ENCODE data around the gene TJP1.
"Not testable (repeated sequence)": the region's sequence is repeated elsewhere in the genome, so short reads cannot be mapped to it uniquely, and the experiment has no call there.

TJP1 gene

DNA sequence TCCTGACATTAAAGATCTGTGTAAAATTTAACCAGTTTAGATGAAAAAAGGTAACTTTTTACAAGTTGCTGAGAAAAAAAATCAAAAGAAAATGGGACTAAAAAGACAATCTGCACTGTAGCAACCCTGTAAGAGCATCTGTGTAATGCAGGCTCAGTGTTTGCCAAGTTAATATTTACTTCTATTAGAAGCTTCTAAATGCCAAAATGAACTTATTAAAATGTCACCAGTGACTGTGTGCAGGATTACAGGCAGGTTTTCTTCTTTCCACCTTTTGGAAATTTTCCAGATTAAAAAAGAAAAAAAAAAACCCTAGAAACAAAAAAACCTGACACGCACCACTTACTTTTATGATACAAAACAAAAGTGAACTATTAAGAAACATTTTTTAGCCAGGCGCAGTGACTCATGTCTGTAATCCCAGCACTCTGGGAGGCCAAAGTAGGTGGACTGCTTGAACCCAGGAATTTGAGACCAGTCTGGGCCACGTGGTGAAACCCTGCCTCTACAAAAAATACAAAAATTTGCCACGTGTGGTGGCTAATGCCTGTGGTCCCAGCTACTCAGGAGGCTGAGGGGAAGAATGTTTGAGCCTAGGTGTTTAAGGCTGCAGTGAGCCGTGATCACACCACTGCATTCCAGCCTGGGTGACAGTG, 87.2 kb downstream of the TJP1 start:
- no peak for DNase-seq (ENCODE audit: low spot score)
- TF ChIP-seq CTCF (IDR thresholded peaks at IDR 0.05; ENCODE audit: extremely low read depth, missing control alignments): no peak

GRCh38 chr15:29731865-29732264, 90.4 kb downstream of the TJP1 start:
- no peak for TF ChIP-seq CTCF (IDR thresholded peaks at IDR 0.05; ENCODE audit: extremely low read depth, missing control alignments)
- no peak for DNase-seq (ENCODE audit: low spot score)

DNA sequence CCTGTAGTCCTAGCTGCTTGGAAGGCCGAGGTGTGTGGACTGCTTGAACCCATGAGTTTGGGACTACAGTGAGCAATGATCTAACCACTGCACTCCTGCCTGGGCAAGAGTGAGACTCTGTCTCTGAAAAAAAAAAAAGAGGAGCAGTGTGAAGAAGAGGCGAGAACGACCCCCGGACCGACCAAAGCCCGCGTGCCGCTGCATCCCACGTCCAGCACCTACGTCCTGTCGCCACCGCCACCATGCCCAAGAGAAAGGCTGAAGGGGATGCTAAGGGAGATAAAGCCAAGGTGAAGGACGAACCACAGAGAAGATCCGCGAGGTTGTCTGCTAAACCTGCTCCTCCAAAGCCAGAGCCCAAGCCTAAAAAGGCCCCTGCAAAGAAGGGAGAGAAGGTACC, 91.8 kb downstream of the TJP1 start:
- DNase-seq (ENCODE audit: low spot score): not testable (repeated sequence)

DNA sequence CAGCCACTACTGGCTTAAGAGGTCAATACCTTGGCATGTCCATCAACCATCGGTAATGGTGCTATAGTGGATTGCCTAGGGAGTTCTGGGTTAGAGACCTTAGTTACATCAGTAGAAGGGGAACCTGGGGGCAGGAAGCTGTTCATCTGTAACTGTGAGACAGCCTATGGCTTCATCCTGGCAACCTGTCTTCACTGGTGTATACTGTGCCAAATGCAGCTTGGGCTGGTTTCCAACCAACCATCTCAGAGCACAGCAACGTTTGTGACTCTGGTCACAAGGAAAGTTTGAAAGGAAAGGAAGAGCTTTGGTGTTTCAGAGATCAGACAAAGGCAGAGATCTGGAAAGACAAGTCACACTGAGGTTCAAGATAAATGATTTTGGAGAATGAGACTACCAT, 93.8 kb downstream of the TJP1 start:
- DNase-seq (ENCODE audit: low spot score): no peak
- no peak for TF ChIP-seq CTCF (IDR thresholded peaks at IDR 0.05; ENCODE audit: extremely low read depth, missing control alignments)

- DNase-seq (ENCODE audit: low spot score): no peak
- no peak for TF ChIP-seq CTCF (IDR thresholded peaks at IDR 0.05; ENCODE audit: extremely low read depth, missing control alignments)
These were observed 94.4 kb downstream of the TJP1 start for GRCh38 chr15:29727871-29728270.

- TF ChIP-seq CTCF (IDR thresholded peaks at IDR 0.05; ENCODE audit: extremely low read depth, missing control alignments): no peak
- DNase-seq (ENCODE audit: low spot score): no peak
These were observed 95.7 kb downstream of the TJP1 start for GRCh38 chr15:29726553-29726952.

DNA sequence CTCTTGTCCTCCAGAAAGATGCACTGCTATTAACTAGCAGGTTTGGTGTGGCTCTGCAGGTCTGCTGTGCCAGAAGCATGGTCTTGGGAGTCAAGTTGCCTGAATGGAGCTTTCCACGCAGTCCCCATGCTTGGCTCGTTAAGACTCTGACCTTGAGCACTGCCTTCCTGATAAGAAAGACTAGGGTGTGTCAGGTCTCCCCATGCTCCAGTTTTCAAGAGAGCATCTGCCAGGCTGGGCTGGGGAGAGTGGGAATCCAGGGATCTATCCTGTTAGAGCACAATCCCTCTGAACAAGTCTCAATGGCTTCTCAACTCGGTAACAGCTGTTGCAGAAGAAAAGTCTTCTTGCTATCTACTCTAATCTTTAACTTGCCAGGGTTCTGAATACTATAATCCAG, 98.2 kb downstream of the TJP1 start:
- no peak for TF ChIP-seq CTCF (IDR thresholded peaks at IDR 0.05; ENCODE audit: extremely low read depth, missing control alignments)
- DNase-seq (ENCODE audit: low spot score): no peak

DNA sequence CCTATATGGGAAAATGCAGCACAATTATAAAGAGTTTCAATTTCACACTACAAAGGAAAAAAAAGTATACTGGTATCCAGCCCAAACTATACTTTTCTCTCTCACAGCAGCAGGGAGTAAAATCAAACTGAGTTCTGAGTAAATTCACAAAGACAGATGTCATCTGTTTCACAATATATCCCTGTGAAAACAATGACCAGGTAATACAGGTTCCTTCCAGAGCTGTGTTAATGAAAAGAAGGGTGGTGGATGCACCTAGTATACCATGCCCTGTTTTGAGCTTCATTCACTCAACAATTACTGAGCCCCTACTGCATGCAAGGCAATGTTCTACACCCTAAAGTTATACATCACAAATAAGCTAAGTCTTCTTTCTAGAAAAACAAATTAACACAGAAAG, 108.5 kb downstream of the TJP1 start:
- DNase-seq (ENCODE audit: low spot score): no peak
- TF ChIP-seq CTCF (IDR thresholded peaks at IDR 0.05; ENCODE audit: extremely low read depth, missing control alignments): no peak

All from GM20000 (cell line).